Smooth muscle cell (in vitro differentiated cells): ENCODE measurements around the gene PCDHA8. TPM values are rescaled to one million over a fixed set of nuclear protein-coding genes. Genes with fewer than 3 reads are reported as not detected.

Experiments used
- DNase-seq: peaks from one replicate; lab custom pipeline; 2025; ENCODE audit not compliant: unreplicated experiment; lab: John Stamatoyannopoulos, UW
- H2AFZ ChIP-seq: fragments of 200-600 bp; sonication (generic); 2 replicates; pipeline ENCODE4 v1.6.0; 2016; ENCODE audit warnings: antibody characterized with exemption, low read depth, mild to moderate bottlenecking
- H3F3A ChIP-seq: fragments of 200-600 bp; sonication (generic); 2 replicates; pipeline ENCODE4 v1.6.0; 2017; ENCODE audit warnings: antibody characterized with exemption, low read depth
- H3K27ac ChIP-seq: fragments of 200-600 bp; sonication (generic); 2 replicates; pipeline ENCODE4 v1.5.1; 2016; ENCODE audit warnings: low read depth, mild to moderate bottlenecking
- H3K27me3 ChIP-seq: fragments of 200-600 bp; sonication (generic); 2 replicates; pipeline ENCODE4 v1.6.1; 2016; ENCODE audit warnings: low read depth, mild to moderate bottlenecking
- H3K36me3 ChIP-seq: fragments of 200-600 bp; sonication (generic); 2 replicates; pipeline ENCODE4 v1.5.1; 2016; ENCODE audit warnings: low read depth
- H3K4me1 ChIP-seq: fragments of 200-600 bp; sonication (generic); 2 replicates; pipeline ENCODE4 v1.5.1; 2016; ENCODE audit warnings: low read depth
- H3K4me2 ChIP-seq: fragments of 200-600 bp; sonication (generic); 2 replicates; pipeline ENCODE4 v1.6.0; 2016; ENCODE audit warnings: mild to moderate bottlenecking
- H3K4me3 ChIP-seq: fragments of 200-600 bp; sonication (generic); 2 replicates; pipeline ENCODE4 v1.5.1; 2016; ENCODE audit warnings: mild to moderate bottlenecking
- H3K79me2 ChIP-seq: fragments of 200-600 bp; sonication (generic); 2 replicates; pipeline ENCODE4 v1.6.0; 2016; ENCODE audit warnings: low read depth, mild to moderate bottlenecking
- H3K9ac ChIP-seq: fragments of 200-600 bp; sonication (generic); 2 replicates; pipeline ENCODE4 v1.6.0; 2016; ENCODE audit warnings: low read depth
- H3K9me3 ChIP-seq: fragments of 200-600 bp; sonication (generic); replicated peaks from 2 replicates; pipeline ENCODE4 v1.5.1; 2016; ENCODE audit warnings: low read depth
- H4K20me1 ChIP-seq: fragments of 200-600 bp; sonication (generic); 2 replicates; pipeline ENCODE4 v1.6.0; 2016; ENCODE audit warnings: low read depth
- CTCF ChIP-seq: fragments of 200-600 bp; sonication (generic); IDR thresholded peaks from 2 replicates; pipeline ENCODE4 v1.5.1; 2017; ENCODE audit warnings: borderline replicate concordance, mild to moderate bottlenecking, antibody characterized with exemption; ENCODE audit not compliant: insufficient read depth, poor library complexity, severe bottlenecking
- WGBS: methylation state at CpG from one replicate; pipeline ENCODE4 v1.1.7; 2016; ENCODE audit warnings: low lambda C conversion rate; 5-methylcytosine and 5-hydroxymethylcytosine counted together
- polyA plus RNA-seq: library from polyadenylated mRNA; unstranded; fragments of >200 nt; fragmentation: Nextera tagmentation; extraction: Ambion mirVana; gene quantifications from 2 replicates; pipeline ENCODE4 v1.2.1, GENCODE V29; 2016
- total RNA-seq: library from RNA; depleted of rRNA; stranded (reverse); fragments of >200 nt; gene quantifications from 2 replicates; pipeline ENCODE4 v1.2.3, GENCODE V29; 2014

PCDHA8 gene
- total and polyA plus RNA-seq, 2 experiments from 2014 or later: 0.40 TPM

- Histone ChIP-seq H3K4me2 (no peak overlapping the region), H2AFZ (no peak overlapping the region), H3K4me3 (no peak overlapping the region), H3K27ac (no peak overlapping the region), H3K9me3 (no peaks in the 10 kb centered on the region), H3F3A (no peaks in the 10 kb centered on the region), H4K20me1 (peaks cover 4% of the 10 kb centered on the region), H3K36me3 (peaks cover 3% of the 10 kb centered on the region), H3K79me2 (peaks cover 24% of the 10 kb centered on the region), H3K27me3 (no peaks in the 10 kb centered on the region), H3K4me1 (peaks cover 13% of the 10 kb centered on the region), H3K9ac (no peak overlapping the region)
- no peak for TF ChIP-seq CTCF
- WGBS: 98% methylated on average over 75 of the region's 76 CpGs
- no peak for DNase-seq
Measured at GRCh38 chr5:140862441-140863295, 21.7 kb downstream of the PCDHA8 start.

- Histone ChIP-seq H3K4me2 (peak within 1 kb of the TSS; percentile 71), H3K4me1 (no peaks in the 10 kb centered on the region), H3K27ac (no peak within 1 kb of the TSS), H3K36me3 (no peaks in the 10 kb centered on the region), H3K4me3 (peak within 1 kb of the TSS; percentile 47), H4K20me1 (peaks cover 4% of the 10 kb centered on the region), H3K27me3 (no peaks in the 10 kb centered on the region), H2AFZ (no peak within 1 kb of the TSS), H3K79me2 (peaks cover 4% of the 10 kb centered on the region), H3K9me3 (no peaks in the 10 kb centered on the region), H3K9ac (no peak within 1 kb of the TSS), H3F3A (no peaks in the 10 kb centered on the region)
- TF ChIP-seq CTCF: peak; percentile 26
- DNase-seq: no peak
- 57% methylated on average over 41 of the region's 41 CpGs for WGBS
Measured at GRCh38 chr5:140868721-140869554, 28.0 kb downstream of the PCDHA8 start, which contains the start of gene PCDHA11. Gene PCDHA11, plus strand, starts transcription at chr5:140868957. Its CDS starts 147 bp downstream, at chr5:140869104.

GRCh38 chr5:140869555-140869886, 28.5 kb downstream of the PCDHA8 start:
- no peak overlapping the region for H2AFZ ChIP-seq
- 97% methylated on average over 5 of the region's 5 CpGs for WGBS

More at GRCh38 chr5:140869555-140869886, 28.5 kb downstream of the PCDHA8 start:
- no peak overlapping the region for H3K27ac ChIP-seq
- peak overlapping the region; percentile 71 for H3K4me2 ChIP-seq
- H3K9me3 ChIP-seq: no peaks in the 10 kb centered on the region
- no peaks in the 10 kb centered on the region for H3K36me3 ChIP-seq
- H3K4me3 ChIP-seq: peak overlapping the region; percentile 47
- no peaks in the 10 kb centered on the region for H3K27me3 ChIP-seq
- peaks cover 4% of the 10 kb centered on the region for H3K4me1 ChIP-seq
- H4K20me1 ChIP-seq: peaks cover 4% of the 10 kb centered on the region
- peaks cover 4% of the 10 kb centered on the region for H3K79me2 ChIP-seq
- DNase-seq: no peak
- peak; percentile 19 for TF ChIP-seq CTCF
- no peak overlapping the region for H3K9ac ChIP-seq
- no peaks in the 10 kb centered on the region for H3F3A ChIP-seq
